ENCODE data around the gene FAM163B.

GRCh38 chr9:133654736-133655657 is 45.8 kb upstream of the FAM163B start:
- no peak for TF ChIP-seq CTCF (conservative IDR thresholded peaks at IDR 0.05 in 1 of 2, IDR thresholded peaks at IDR 0.05 in 1 of 2; ENCODE audit: low read depth in 1 of 2, low read length in 2 of 2)
- no peak for TF ChIP-seq EZH2 (IDR thresholded peaks at IDR 0.05; ENCODE audit: low read length, missing control alignments)
